Measurements from ENCODE around the gene GBA3. TPM values are rescaled to one million over a fixed set of nuclear protein-coding genes. Genes with fewer than 3 reads are reported as not detected.

GBA3 gene
- total RNA-seq, 1 experiment from 2014 or later = 0.09 TPM

GRCh38 chr4:22650771-22651170 lies 42.0 kb upstream of the GBA3 start:
- no peak for ATAC-seq
- ChIA-PET POLR2A (no interaction called here), CTCF (no interaction called here)
- TF ChIP-seq ZBTB43 (CRISPR knock-in tag; IDR thresholded peaks at IDR 0.05) (no peak), JAZF1 (CRISPR knock-in tag; IDR thresholded peaks at IDR 0.05) (no peak), ERG (CRISPR knock-in tag; IDR thresholded peaks at IDR 0.05) (no peak), AFF4 (CRISPR knock-in tag; IDR thresholded peaks at IDR 0.05; ENCODE audit: borderline replicate concordance) (no peak), PREB (CRISPR knock-in tag; IDR thresholded peaks at IDR 0.05; ENCODE audit: borderline replicate concordance) (no peak), NFATC4 (CRISPR knock-in tag; IDR thresholded peaks at IDR 0.05) (no peak), ZNF671 (CRISPR knock-in tag; IDR thresholded peaks at IDR 0.05) (no peak), STAT6 (CRISPR knock-in tag; conservative IDR thresholded peaks at IDR 0.05; ENCODE audit: low read depth) (no peak), AR (CRISPR knock-in tag; IDR thresholded peaks at IDR 0.05) (no peak), MLX (CRISPR knock-in tag; IDR thresholded peaks at IDR 0.05) (no peak)
- Mint-ChIP-seq H3K4me1 (no peaks in the 10 kb centered on the region), H3K9me3 (peaks cover 6% of the 10 kb centered on the region), H3K36me3 (peaks cover 4% of the 10 kb centered on the region; the same call in 1 of the 2 replicates), H3K27ac (no peak overlapping the region), H3K27me3 (ENCODE audit: low read depth) (no peaks in the 10 kb centered on the region), H3K4me3 (no peak overlapping the region)
- no peak for DNase-seq (ENCODE audit: low spot score)

- no peak for ATAC-seq
- Mint-ChIP-seq H3K4me1 (no peaks in the 10 kb centered on the region), H3K27me3 (ENCODE audit: low read depth) (no peaks in the 10 kb centered on the region), H3K4me3 (no peak overlapping the region), H3K27ac (no peak overlapping the region), H3K36me3 (peaks cover 4% of the 10 kb centered on the region; the same call in 1 of the 2 replicates), H3K9me3 (peaks cover 6% of the 10 kb centered on the region)
- TF ChIP-seq NFYB (CRISPR knock-in tag; conservative IDR thresholded peaks at IDR 0.05; ENCODE audit: low read depth) (no peak), TP53 (CRISPR knock-in tag; IDR thresholded peaks at IDR 0.05) (no peak), ZNF317 (CRISPR knock-in tag; IDR thresholded peaks at IDR 0.05; ENCODE audit: borderline replicate concordance, low read depth) (no peak), ZBTB21 (CRISPR knock-in tag; IDR thresholded peaks at IDR 0.05; ENCODE audit: borderline replicate concordance) (no peak), ETV6 (CRISPR knock-in tag; IDR thresholded peaks at IDR 0.05) (no peak), JUN (CRISPR knock-in tag; IDR thresholded peaks at IDR 0.05) (no peak), CDX4 (CRISPR knock-in tag; IDR thresholded peaks at IDR 0.05; ENCODE audit: borderline replicate concordance) (no peak), MXD4 (CRISPR knock-in tag; IDR thresholded peaks at IDR 0.05; ENCODE audit: borderline replicate concordance) (no peak)
- DNase-seq (ENCODE audit: low spot score) = no peak
- ChIA-PET POLR2A (no interaction called here), CTCF (no interaction called here)
Observed at GRCh38 chr4:22653752-22654151, 39.0 kb upstream of the GBA3 start.

All from WTC11 (cell line).